A549 (cell line): ENCODE results near the gene XPO1. TPM values are rescaled to one million over a fixed set of nuclear protein-coding genes. Genes with fewer than 3 reads are reported as not detected.

Source experiments
- ATAC-seq, 2 experiments: fragments of 200-7000 bp in 1 of 2; fragments of >200 bp in 1 of 2; cut with Nextera tagmentation in 1 of 2; cut with Tn5 transposase in 1 of 2; 3 replicates each; pipeline versions ENCODE4 v1.8.0 to v1.9.1; 2018 to 2020; ENCODE audit warnings: mild to moderate bottlenecking in 1 of 2, moderate library complexity in 1 of 2
- CTCF ChIA-PET: fragments of 300-600 bp; sonication (Branson Sonifier 250); formaldehyde crosslinking; extraction: SDS; loops from one replicate; lab custom pipeline; 2021; ENCODE audit warnings: antibody characterized with exemption, inconsistent platforms; lab: Yijun Ruan, JAX
- POLR2A ChIA-PET: fragments of 350-600 bp; formaldehyde crosslinking; extraction: SDS; loops from one replicate; lab custom pipeline; 2021; ENCODE audit warnings: antibody characterized with exemption, inconsistent platforms; lab: Yijun Ruan, JAX
- DNase-seq, 2 experiments: peaks; one replicate each; pipeline versions ENCODE4 v3.0.0 to v3.0.0-alpha.2; 2011 to 2016; ENCODE audit warnings: low read depth in 1 of 2, low spot score in 1 of 2
- FAIRE-seq: peaks from 2 replicates; lab custom pipeline; 2011; peaks lifted over from hg19 to GRCh38; lab: Jason Lieb, UNC
- H3K27ac ChIP-seq, 2 experiments: fragments of >200 bp; sonication (Bioruptor Twin); formaldehyde crosslinking; 3 replicates each; pipeline ENCODE4 v1.5.1; 2016 to 2017
- H3K4me1 ChIP-seq: fragments of >200 bp; sonication (Bioruptor Twin); formaldehyde crosslinking; 3 replicates; pipeline ENCODE4 v1.6.1; 2016
- H3K4me2 ChIP-seq: fragments of >200 bp; sonication (Bioruptor Twin); formaldehyde crosslinking; 3 replicates; pipeline ENCODE4 v1.6.1; 2016
- H3K4me3 ChIP-seq: fragments of >200 bp; sonication (Bioruptor Twin); formaldehyde crosslinking; 3 replicates; pipeline ENCODE4 v1.5.1; 2016
- H3K9me3 ChIP-seq: fragments of >200 bp; sonication (Bioruptor Twin); formaldehyde crosslinking; 3 replicates; pipeline ENCODE4 v1.6.1; 2016
- ATOH8 ChIP-seq: fragments of 250-450 bp; sonication (Bioruptor Pico); IDR thresholded peaks from 2 replicates; pipeline ENCODE4 v1.5.0; 2020; ENCODE audit warnings: low read depth, mild to moderate bottlenecking, moderate library complexity
- CBX2 ChIP-seq: fragments of 200-600 bp; sonication (generic); IDR thresholded peaks from 2 replicates; pipeline ENCODE4 v1.6.1; 2016; ENCODE audit warnings: low read depth, mild to moderate bottlenecking, borderline replicate concordance
- CBX8 ChIP-seq: fragments of 200-600 bp; sonication (generic); IDR thresholded peaks from 2 replicates; pipeline ENCODE4 v1.6.1; 2016
- CEBPB ChIP-seq, 2 experiments: fragments of >200 bp in 1 of 2; sonication (Bioruptor Twin) in 1 of 2; formaldehyde crosslinking in 1 of 2; IDR thresholded peaks; 2 replicates each; pipeline ENCODE4 v1.6.1; 2012 to 2016
- E2F6 ChIP-seq: IDR thresholded peaks from 2 replicates; pipeline ENCODE4 v1.6.1; 2012; ENCODE audit warnings: low read depth, borderline replicate concordance
- EHF ChIP-seq: fragments of 250-450 bp; sonication (Bioruptor Pico); IDR thresholded peaks from 2 replicates; pipeline ENCODE4 v1.5.0; 2020; ENCODE audit warnings: mild to moderate bottlenecking
- EHMT2 ChIP-seq: fragments of 200-600 bp; sonication (generic); IDR thresholded peaks from 2 replicates; pipeline ENCODE4 v1.6.1; 2016; ENCODE audit warnings: antibody characterized with exemption, low read depth, mild to moderate bottlenecking, moderate library complexity
- EP300 ChIP-seq, 2 experiments: fragments of >200 bp; sonication (Bioruptor Twin); formaldehyde crosslinking; IDR thresholded peaks; 2 replicates in 1 of 2; 3 replicates in 1 of 2; pipeline ENCODE4 v1.6.1; 2016 to 2017
- ESRRA ChIP-seq: fragments of 150-350 bp; IDR thresholded peaks from 2 replicates; pipeline ENCODE4 v1.6.1; 2014; ENCODE audit warnings: mild to moderate bottlenecking, low read length, borderline replicate concordance
- FOSL2 ChIP-seq, 2 experiments: fragments of 450-650 bp in 1 of 2; fragments of >200 bp in 1 of 2; sonication (Bioruptor Twin) in 1 of 2; formaldehyde crosslinking; IDR thresholded peaks; 2 replicates each; pipeline versions ENCODE4 v1.5.0 to v1.6.1; 2016 to 2020; ENCODE audit warnings: mild to moderate bottlenecking in 1 of 2, moderate library complexity in 1 of 2
- GATA3 ChIP-seq: IDR thresholded peaks from 2 replicates; pipeline ENCODE4 v1.6.1; 2012; ENCODE audit warnings: borderline replicate concordance
- HDAC2 ChIP-seq: fragments of 200-600 bp; sonication (generic); IDR thresholded peaks from 2 replicates; pipeline ENCODE4 v1.6.1; 2016
- HEYL ChIP-seq: fragments of 250-450 bp; sonication (Bioruptor Pico); IDR thresholded peaks from 2 replicates; pipeline ENCODE4 v1.8.0; 2021; ENCODE audit warnings: mild to moderate bottlenecking, moderate library complexity
- HMGXB4 ChIP-seq: fragments of 250-450 bp; sonication (Bioruptor Pico); IDR thresholded peaks from 2 replicates; pipeline ENCODE4 v1.5.0; 2021; ENCODE audit warnings: mild to moderate bottlenecking, moderate library complexity, borderline replicate concordance
- HOXB13 ChIP-seq: fragments of 250-450 bp; sonication (Bioruptor Pico); IDR thresholded peaks from 2 replicates; pipeline ENCODE4 v1.5.0; 2020; ENCODE audit warnings: low read depth, mild to moderate bottlenecking, moderate library complexity
- HOXB5 ChIP-seq: fragments of 250-450 bp; sonication (Bioruptor Pico); IDR thresholded peaks from 2 replicates; pipeline ENCODE4 v1.5.0; 2020; ENCODE audit warnings: mild to moderate bottlenecking, moderate library complexity
- JUNB ChIP-seq: fragments of >200 bp; sonication (Bioruptor Twin); formaldehyde crosslinking; IDR thresholded peaks from 2 replicates; pipeline ENCODE4 v1.6.1; 2016
- KDM1A ChIP-seq: fragments of 200-600 bp; sonication (generic); IDR thresholded peaks from 2 replicates; pipeline ENCODE4 v1.6.1; 2016; ENCODE audit warnings: low read depth, mild to moderate bottlenecking
- KDM5A ChIP-seq: fragments of 200-600 bp; sonication (generic); IDR thresholded peaks from 2 replicates; pipeline ENCODE4 v1.6.1; 2016; ENCODE audit warnings: antibody characterized with exemption, mild to moderate bottlenecking
- MAFK ChIP-seq: fragments of 450-650 bp; IDR thresholded peaks from 2 replicates; pipeline ENCODE4 v1.6.1; 2014; ENCODE audit not compliant: partially characterized antibody
- MAZ ChIP-seq: fragments of 150-350 bp; IDR thresholded peaks from 2 replicates; pipeline ENCODE4 v1.6.1; 2014; ENCODE audit warnings: antibody characterized with exemption, low read depth, low read length, borderline replicate concordance
- MYC ChIP-seq: IDR thresholded peaks from 2 replicates; pipeline ENCODE4 v1.6.1; 2012; ENCODE audit warnings: mild to moderate bottlenecking, inconsistent platforms, low read length, improper control_type of control experiment, borderline replicate concordance
- NFE2L2 ChIP-seq: fragments of 150-350 bp; conservative IDR thresholded peaks from 2 replicates; pipeline ENCODE4 v1.6.1; 2014; ENCODE audit warnings: low read length
- NPAS2 ChIP-seq: fragments of 250-450 bp; sonication (Bioruptor Pico); IDR thresholded peaks from 2 replicates; pipeline ENCODE4 v1.8.0; 2022; ENCODE audit warnings: mild to moderate bottlenecking, moderate library complexity, borderline replicate concordance
- NR3C1 ChIP-seq: fragments of >200 bp; sonication (Bioruptor Twin); formaldehyde crosslinking; IDR thresholded peaks from 3 replicates; pipeline ENCODE4 v1.6.1; 2017
- PHF8 ChIP-seq: fragments of 200-600 bp; sonication (generic); IDR thresholded peaks from 2 replicates; pipeline ENCODE4 v1.6.1; 2016; ENCODE audit warnings: low read depth, mild to moderate bottlenecking, antibody characterized with exemption, moderate library complexity, borderline replicate concordance
- RAD21 ChIP-seq, 2 experiments: fragments of >200 bp in 1 of 2; sonication (Bioruptor Twin) in 1 of 2; formaldehyde crosslinking in 1 of 2; IDR thresholded peaks in 1 of 2; conservative IDR thresholded peaks in 1 of 2; 2 replicates in 1 of 2; 3 replicates in 1 of 2; pipeline ENCODE4 v1.6.1; 2012 to 2018; ENCODE audit warnings: inconsistent platforms in 1 of 2
- RARB ChIP-seq: fragments of 250-450 bp; sonication (Bioruptor Pico); IDR thresholded peaks from 2 replicates; pipeline ENCODE4 v1.8.0; 2021; ENCODE audit warnings: mild to moderate bottlenecking, moderate library complexity
- RCOR1 ChIP-seq: fragments of 150-350 bp; IDR thresholded peaks from 2 replicates; pipeline ENCODE4 v1.6.1; 2014; ENCODE audit warnings: antibody characterized with exemption, low read length, low read depth
- RFX5 ChIP-seq: fragments of 450-650 bp; IDR thresholded peaks from 2 replicates; pipeline ENCODE4 v1.7.1; 2014; ENCODE audit warnings: antibody characterized with exemption, mild to moderate bottlenecking, moderate library complexity
- SMC3 ChIP-seq: fragments of >200 bp; sonication (Bioruptor Twin); formaldehyde crosslinking; IDR thresholded peaks from 3 replicates; pipeline ENCODE4 v1.6.1; 2018; ENCODE audit warnings: inconsistent platforms
- TFCP2L1 ChIP-seq: fragments of 250-450 bp; sonication (Bioruptor Pico); IDR thresholded peaks from 2 replicates; pipeline ENCODE4 v1.5.0; 2021; ENCODE audit warnings: mild to moderate bottlenecking
- TP53 ChIP-seq: fragments of 250-450 bp; sonication (Bioruptor Pico); IDR thresholded peaks from 2 replicates; pipeline ENCODE4 v1.5.0; 2021; ENCODE audit warnings: mild to moderate bottlenecking, moderate library complexity
- USF2 ChIP-seq: fragments of 450-650 bp; IDR thresholded peaks from 2 replicates; pipeline ENCODE4 v1.6.1; 2014; ENCODE audit warnings: antibody characterized with exemption
- ZFP36 ChIP-seq: fragments of 450-650 bp; IDR thresholded peaks from 2 replicates; pipeline ENCODE4 v1.6.1; 2014; ENCODE audit warnings: borderline replicate concordance; ENCODE audit not compliant: partially characterized antibody
- ZNF302 ChIP-seq: fragments of 250-450 bp; sonication (Bioruptor Pico); IDR thresholded peaks from 2 replicates; pipeline ENCODE4 v1.9.0; 2021; ENCODE audit warnings: inconsistent platforms, mild to moderate bottlenecking, moderate library complexity
- ZSCAN20 ChIP-seq: fragments of 250-450 bp; sonication (Bioruptor Pico); IDR thresholded peaks from 2 replicates; pipeline ENCODE4 v1.8.0; 2022; ENCODE audit warnings: mild to moderate bottlenecking, moderate library complexity
- WGBS: methylation state at CpG from one replicate; pipeline ENCODE4 v1.1.6; 2017; ENCODE audit errors: missing lambda C conversion rate; 5-methylcytosine and 5-hydroxymethylcytosine counted together
- polyA minus RNA-seq: library from RNA; depleted of rRNA, polyadenylated mRNA; stranded (reverse); fragments of >200 nt; gene quantifications from 2 replicates; pipeline ENCODE4 v1.2.3, GENCODE V29; 2011; rRNA and poly(A)+ RNA removed
- polyA plus RNA-seq, 4 experiments: library from polyadenylated mRNA; depleted of rRNA in 3 of 4; stranded (reverse); fragments of >200 nt; fragmentation: RNase III in 1 of 4; extraction: RNeasy Plus Mini Kit Qiagen cat#74134 plus additional on column Dnase treatment in 1 of 4; gene quantifications; 2 replicates in 3 of 4; 3 replicates in 1 of 4; pipeline ENCODE4 v1.2.3, GENCODE V29; 2011 to 2017

The XPO1 gene
- 173 and 216 TPM in 2 replicates for polyA plus RNA-seq (2011; rRNA removed)
- polyA plus RNA-seq (2012; cell fraction: cytosol; rRNA removed): 52.6 and 56.2 TPM in 2 replicates
- polyA plus RNA-seq (2012; cell fraction: nucleus; rRNA removed): 41.9 and 72.3 TPM in 2 replicates
- polyA plus RNA-seq (2017; fragmentation: RNase III; extraction: RNeasy Plus Mini Kit Qiagen cat#74134 plus additional on column Dnase treatment): 152 to 154 TPM (median 153 TPM) in 3 replicates
- polyA minus RNA-seq: 77.7 and 97.4 TPM in 2 replicates

- POLR2A ChIA-PET: interaction anchor here (0.7 to 3.9 kb wide), 25 partner anchors 11 to 361 kb away, joined by 3 to 32 read pairs (median 5); partner anchors contain the start of gene FAM161A
- Histone ChIP-seq H3K4me3 (peak within 1 kb of the TSS; percentile 83), H3K27ac (peak within 1 kb of the TSS; percentile 97 to 98), H3K9me3 (no peaks in the 10 kb centered on the region), H3K4me1 (peaks cover 30% of the 10 kb centered on the region), H3K4me2 (peak within 1 kb of the TSS; percentile 84)
- DNase-seq (peak; percentile 97 to 100), ATAC-seq (peak; percentile 82 to 92), FAIRE-seq (no peak)
- CTCF ChIA-PET: interaction anchor here (0.6 to 2.8 kb wide), 5 partner anchors 16 to 120 kb away, joined by 3 to 7 read pairs (median 3); no protein-coding TSS in a partner anchor
- WGBS: 3% methylated on average over 44 of the region's 65 CpGs
- TF ChIP-seq PHF8 (no peak), SMC3 (0 out of 3 replicates have a peak, but pooled peaks have one; percentile 10), HEYL (CRISPR knock-in tag) (no peak), ZFP36 (no peak), CBX8 (no peak), HOXB13 (CRISPR knock-in tag) (no peak), JUNB (no peak), USF2 (0 out of 2 replicates have a peak, but pooled peaks have one; percentile 14), RAD21 (conservative IDR thresholded peaks at IDR 0.05 in 1 of 2, IDR thresholded peaks at IDR 0.05 in 1 of 2) (no peak), CBX2 (no peak), EP300 (IDR thresholded peaks at IDR 0.05) (peak in 1 of 2 experiments; percentile 13; a peak in 1 of 5 replicates), HMGXB4 (CRISPR knock-in tag) (no peak), KDM1A (no peak), ZNF302 (CRISPR knock-in tag) (no peak), EHMT2 (no peak), NFE2L2 (no peak), TFCP2L1 (no peak), HDAC2 (no peak), RARB (CRISPR knock-in tag) (no peak), ESRRA (no peak), RCOR1 (no peak), NR3C1 (no peak), MYC (peak; percentile 62; the same call in 1 of the 2 replicates), GATA3 (0 out of 2 replicates have a peak, but pooled peaks have one; percentile 17), HOXB5 (no peak), TP53 (CRISPR knock-in tag) (no peak), NPAS2 (CRISPR knock-in tag) (no peak), CEBPB (IDR thresholded peaks at IDR 0.05) (0 out of 4 replicates have a peak, but pooled peaks of 1 of the 2 experiments have one; percentile 25), KDM5A (no peak), ATOH8 (no peak), RFX5 (no peak), MAFK (no peak), E2F6 (peak; percentile 62; the same call in 1 of the 2 replicates), FOSL2 (IDR thresholded peaks at IDR 0.05) (no peak), FOSL2 (CRISPR knock-in tag; IDR thresholded peaks at IDR 0.05) (no peak), MAZ (no peak), EHF (CRISPR knock-in tag) (no peak), ZSCAN20 (no peak)
These were observed at the start of gene XPO1 for GRCh38 chr2:61538200-61538919. TSS of gene XPO1 (minus strand) at chr2:61538356. CDS start at chr2:61533897, 4,459 bp downstream.
